OCI-LY1 (cell line): ENCODE results near the gene BMP2K.

Experiments used
- EZH2 ChIP-seq: fragments of 200-600 bp; sonication (generic), shearing (Covaris generic); IDR thresholded peaks from 2 replicates; pipeline ENCODE4 v1.8.0; 2017; ENCODE audit warnings: borderline replicate concordance, mixed run types, mild to moderate bottlenecking, antibody characterized with exemption, low read length, moderate library complexity, mixed read lengths
- TF ChIP-seq, protein P1 (sequence below): fragments of 200-600 bp; sonication (generic), shearing (Covaris generic); IDR thresholded peaks from 2 replicates; pipeline ENCODE4 v1.5.1; 2017; ENCODE audit warnings: mild to moderate bottlenecking, antibody characterized with exemption, low read length, moderate library complexity, mixed read lengths

DNA sequence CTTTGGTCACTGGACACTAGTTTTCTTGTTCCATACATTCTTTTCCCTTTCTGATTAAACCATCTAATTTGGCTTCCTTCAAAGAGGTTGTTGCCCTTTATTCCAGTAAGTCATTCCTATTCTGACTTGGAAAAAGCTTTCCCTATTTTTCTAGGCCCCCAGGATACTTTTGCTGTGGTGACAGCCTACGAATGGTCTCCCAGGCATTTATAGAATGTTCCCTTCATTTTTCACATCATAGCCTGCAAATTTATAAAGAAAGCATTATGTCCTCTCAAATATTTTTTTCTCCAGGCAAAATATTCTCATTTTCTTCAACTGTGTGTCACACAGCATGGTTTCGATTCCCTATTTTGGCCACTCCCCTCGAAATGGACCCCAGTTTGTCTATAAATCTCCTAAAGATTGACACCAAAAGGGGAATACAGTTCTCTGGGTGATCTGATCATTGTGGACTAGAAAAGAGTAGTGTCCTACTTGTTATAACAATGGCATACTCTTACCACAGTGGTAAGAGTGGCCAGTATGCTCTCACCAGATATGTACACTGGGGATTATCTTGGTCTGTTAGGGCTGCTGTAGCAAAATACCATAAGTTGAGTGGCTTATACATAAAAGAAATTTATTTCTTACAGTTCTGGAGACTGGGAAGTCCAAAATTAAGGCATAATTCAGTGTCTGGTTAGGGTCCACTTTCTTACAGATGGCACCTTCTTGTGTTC lies 41.5 kb upstream of the BMP2K start:
- TF ChIP-seq, protein P1, sequence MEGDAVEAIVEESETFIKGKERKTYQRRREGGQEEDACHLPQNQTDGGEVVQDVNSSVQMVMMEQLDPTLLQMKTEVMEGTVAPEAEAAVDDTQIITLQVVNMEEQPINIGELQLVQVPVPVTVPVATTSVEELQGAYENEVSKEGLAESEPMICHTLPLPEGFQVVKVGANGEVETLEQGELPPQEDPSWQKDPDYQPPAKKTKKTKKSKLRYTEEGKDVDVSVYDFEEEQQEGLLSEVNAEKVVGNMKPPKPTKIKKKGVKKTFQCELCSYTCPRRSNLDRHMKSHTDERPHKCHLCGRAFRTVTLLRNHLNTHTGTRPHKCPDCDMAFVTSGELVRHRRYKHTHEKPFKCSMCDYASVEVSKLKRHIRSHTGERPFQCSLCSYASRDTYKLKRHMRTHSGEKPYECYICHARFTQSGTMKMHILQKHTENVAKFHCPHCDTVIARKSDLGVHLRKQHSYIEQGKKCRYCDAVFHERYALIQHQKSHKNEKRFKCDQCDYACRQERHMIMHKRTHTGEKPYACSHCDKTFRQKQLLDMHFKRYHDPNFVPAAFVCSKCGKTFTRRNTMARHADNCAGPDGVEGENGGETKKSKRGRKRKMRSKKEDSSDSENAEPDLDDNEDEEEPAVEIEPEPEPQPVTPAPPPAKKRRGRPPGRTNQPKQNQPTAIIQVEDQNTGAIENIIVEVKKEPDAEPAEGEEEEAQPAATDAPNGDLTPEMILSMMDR, result no peak
- TF ChIP-seq EZH2, result no peak
